ENCODE measurements around the gene DNAL1. TPM values are rescaled to one million over a fixed set of nuclear protein-coding genes. Genes with fewer than 3 reads are reported as not detected.

Gene DNAL1
- total RNA-seq, 4 donors from 2014 or later = 5.9 to 11.7 (median 8.1) TPM

GRCh38 chr14:73720636-73721035 lies 75.8 kb downstream of the DNAL1 start:
- no peak for TF ChIP-seq CTCF (IDR thresholded peaks at IDR 0.05; ENCODE audit: low read depth)

GRCh38 chr14:73721101-73721821 lies 76.5 kb downstream of the DNAL1 start:
- TF ChIP-seq CTCF (IDR thresholded peaks at IDR 0.05; ENCODE audit: low read depth) = no peak

GRCh38 chr14:73722581-73722980 lies 77.8 kb downstream of the DNAL1 start:
- TF ChIP-seq CTCF (IDR thresholded peaks at IDR 0.05; ENCODE audit: low read depth) = no peak

- no peak for TF ChIP-seq CTCF (IDR thresholded peaks at IDR 0.05; ENCODE audit: low read depth)
Observed at GRCh38 chr14:73723406-73723796, 78.6 kb downstream of the DNAL1 start.

GRCh38 chr14:73723797-73724661 lies 79.2 kb downstream of the DNAL1 start:
- TF ChIP-seq CTCF (IDR thresholded peaks at IDR 0.05; ENCODE audit: low read depth) = no peak

GRCh38 chr14:73724696-73725095 lies 79.9 kb downstream of the DNAL1 start:
- no peak for TF ChIP-seq CTCF (IDR thresholded peaks at IDR 0.05; ENCODE audit: low read depth)
